ENCODE results near the gene NUP210L. TPM values are rescaled to one million over a fixed set of nuclear protein-coding genes. Genes with fewer than 3 reads are reported as not detected.
A peak's percentile ranks its signal among the peaks of the same experiment; 100 is the strongest.

The NUP210L gene
- total and polyA plus RNA-seq, 2 experiments from 2014 or later, result 0.11 TPM; not detected in 1

GRCh38 chr1:154166207-154166606 lies 11.3 kb upstream of the NUP210L start:
- peaks cover 7% of the 10 kb centered on the region for H4K20me1 ChIP-seq (ENCODE audit: insufficient read depth)
- no peaks in the 10 kb centered on the region for H3K9me2 ChIP-seq (ENCODE audit: insufficient read depth)
- no peaks in the 10 kb centered on the region for H3K9me3 ChIP-seq (ENCODE audit: low read depth)
- no peak overlapping the region for H3K9ac ChIP-seq
- peaks cover 28% of the 10 kb centered on the region for H3F3A ChIP-seq (ENCODE audit: insufficient read depth)
- peaks cover 89% of the 10 kb centered on the region for H3K36me3 ChIP-seq (ENCODE audit: low read depth)
- peaks cover 99% of the 10 kb centered on the region for H3K79me2 ChIP-seq (ENCODE audit: insufficient read depth)
- H2AFZ ChIP-seq, result no peak overlapping the region
- H3K4me1 ChIP-seq (ENCODE audit: insufficient read depth), result peaks cover 3% of the 10 kb centered on the region; the same call in 1 of the 2 replicates
- DNase-seq, result no peak
- no peak overlapping the region for H3K4me3 ChIP-seq
- TF ChIP-seq EZH2phosphoT487 (IDR thresholded peaks at IDR 0.05; ENCODE audit: insufficient read depth, low read depth) (no peak), EZH2 (IDR thresholded peaks at IDR 0.05; ENCODE audit: insufficient read depth, poor library complexity, severe bottlenecking) (no peak)
- no peak overlapping the region for H3K27ac ChIP-seq
- no peaks in the 10 kb centered on the region for H3K27me3 ChIP-seq (replicated peaks; ENCODE audit: insufficient read depth)
- no peak overlapping the region for H3K4me2 ChIP-seq (ENCODE audit: unreplicated experiment)
- WGBS, 2 experiments (ENCODE audit: low coverage in 1 of 2, low lambda C conversion rate in 2 of 2, missing lambda C conversion rate in 2 of 2), result 92 to 100% methylated on average over 1 of the region's 1 CpG
- in situ Hi-C loops (cut with MboI), result no loop called here

- Histone ChIP-seq H3K4me2 (ENCODE audit: unreplicated experiment) (no peak overlapping the region), H3K36me3 (ENCODE audit: low read depth) (peaks cover 68% of the 10 kb centered on the region), H3K4me3 (no peak overlapping the region), H3K4me1 (ENCODE audit: insufficient read depth) (no peaks in the 10 kb centered on the region), H3K9me3 (ENCODE audit: low read depth) (no peaks in the 10 kb centered on the region), H3K9ac (no peak overlapping the region), H3F3A (ENCODE audit: insufficient read depth) (peaks cover 58% of the 10 kb centered on the region), H4K20me1 (ENCODE audit: insufficient read depth) (no peaks in the 10 kb centered on the region), H3K27me3 (replicated peaks; ENCODE audit: insufficient read depth) (no peaks in the 10 kb centered on the region), H3K9me2 (ENCODE audit: insufficient read depth) (no peaks in the 10 kb centered on the region), H3K79me2 (ENCODE audit: insufficient read depth) (peaks cover 57% of the 10 kb centered on the region), H3K27ac (no peak overlapping the region), H2AFZ (no peak overlapping the region)
- in situ Hi-C loops (cut with MboI), result no loop called here
- DNase-seq, result no peak
- TF ChIP-seq EZH2phosphoT487 (IDR thresholded peaks at IDR 0.05; ENCODE audit: insufficient read depth, low read depth), result no peak
- TF ChIP-seq EZH2 (IDR thresholded peaks at IDR 0.05; ENCODE audit: insufficient read depth, poor library complexity, severe bottlenecking), result no peak
Measured at GRCh38 chr1:154159554-154159953, 4.7 kb upstream of the NUP210L start.

- Histone ChIP-seq H3K4me1 (ENCODE audit: insufficient read depth) (no peaks in the 10 kb centered on the region), H3F3A (ENCODE audit: insufficient read depth) (peaks cover 67% of the 10 kb centered on the region), H3K4me2 (ENCODE audit: unreplicated experiment) (no peak overlapping the region), H3K9me3 (ENCODE audit: low read depth) (no peaks in the 10 kb centered on the region), H3K4me3 (no peak overlapping the region), H2AFZ (no peak overlapping the region), H3K79me2 (ENCODE audit: insufficient read depth) (peaks cover 47% of the 10 kb centered on the region), H3K27ac (no peak overlapping the region), H4K20me1 (ENCODE audit: insufficient read depth) (no peaks in the 10 kb centered on the region), H3K36me3 (ENCODE audit: low read depth) (peaks cover 58% of the 10 kb centered on the region), H3K9me2 (ENCODE audit: insufficient read depth) (no peaks in the 10 kb centered on the region), H3K27me3 (replicated peaks; ENCODE audit: insufficient read depth) (no peaks in the 10 kb centered on the region), H3K9ac (no peak overlapping the region)
- TF ChIP-seq EZH2 (IDR thresholded peaks at IDR 0.05; ENCODE audit: insufficient read depth, poor library complexity, severe bottlenecking) (no peak), EZH2phosphoT487 (IDR thresholded peaks at IDR 0.05; ENCODE audit: insufficient read depth, low read depth) (no peak)
- in situ Hi-C loops (cut with MboI), result no loop called here
- WGBS, 2 experiments (ENCODE audit: low coverage in 1 of 2, low lambda C conversion rate in 2 of 2, missing lambda C conversion rate in 2 of 2), result 82 to 88% methylated on average over 8 of the region's 8 CpGs
- no peak for DNase-seq
Measured at GRCh38 chr1:154158307-154159125, 3.6 kb upstream of the NUP210L start.

GRCh38 chr1:154157520-154158306 lies 2.8 kb upstream of the NUP210L start:
- H2AFZ ChIP-seq, result no peak overlapping the region
- H3K4me2 ChIP-seq (ENCODE audit: unreplicated experiment), result no peak overlapping the region
- 95 to 100% methylated on average over 7 of the region's 7 CpGs for WGBS, 2 experiments (ENCODE audit: low coverage in 1 of 2, low lambda C conversion rate in 2 of 2, missing lambda C conversion rate in 2 of 2)
- H3K4me1 ChIP-seq (ENCODE audit: insufficient read depth), result no peaks in the 10 kb centered on the region
- H3K4me3 ChIP-seq, result no peak overlapping the region
- TF ChIP-seq EZH2phosphoT487 (IDR thresholded peaks at IDR 0.05; ENCODE audit: insufficient read depth, low read depth), result no peak
- TF ChIP-seq EZH2 (IDR thresholded peaks at IDR 0.05; ENCODE audit: insufficient read depth, poor library complexity, severe bottlenecking), result no peak
- H3K79me2 ChIP-seq (ENCODE audit: insufficient read depth), result peaks cover 39% of the 10 kb centered on the region
- H3K9ac ChIP-seq, result no peak overlapping the region
- H3K27ac ChIP-seq, result no peak overlapping the region
- DNase-seq, result peak; percentile 24
- H4K20me1 ChIP-seq (ENCODE audit: insufficient read depth), result no peaks in the 10 kb centered on the region
- in situ Hi-C loops (cut with MboI), result no loop called here
- H3F3A ChIP-seq (ENCODE audit: insufficient read depth), result peaks cover 67% of the 10 kb centered on the region
- H3K27me3 ChIP-seq (replicated peaks; ENCODE audit: insufficient read depth), result no peaks in the 10 kb centered on the region
- no peaks in the 10 kb centered on the region for H3K9me2 ChIP-seq (ENCODE audit: insufficient read depth)
- H3K36me3 ChIP-seq (ENCODE audit: low read depth), result peaks cover 51% of the 10 kb centered on the region
- no peaks in the 10 kb centered on the region for H3K9me3 ChIP-seq (ENCODE audit: low read depth)

Data from GM23248 (cell line).